Peyer's patch (tissue), 4 donors: ENCODE measurements around the gene CNNM2.

Source experiments
- CTCF ChIP-seq, 6 experiments: fragments of 450-650 bp in 4 of 6; fragments of 200-600 bp in 2 of 6; sonication (generic) in 1 of 6; IDR thresholded peaks; one replicate each; pipeline ENCODE4 v1.5.1; 2017 to 2019; ENCODE audit warnings: antibody characterized with exemption in 6 of 6, mild to moderate bottlenecking in 3 of 6, moderate library complexity in 1 of 6
- POLR2A ChIP-seq, 2 donors: fragments of 450-650 bp; IDR thresholded peaks; one replicate each; pipeline ENCODE4 v1.5.1; 2017; ENCODE audit warnings: antibody characterized with exemption in 2 of 2, mild to moderate bottlenecking in 2 of 2, moderate library complexity in 2 of 2

GRCh38 chr10:102906507-102906906 lies 11.6 kb upstream of the CNNM2 start:
- TF ChIP-seq CTCF (IDR thresholded peaks at IDR 0.05) (no peak), POLR2A (IDR thresholded peaks at IDR 0.05) (no peak)
